ENCODE measurements around the gene PDZD4.

The PDZD4 gene

DNA sequence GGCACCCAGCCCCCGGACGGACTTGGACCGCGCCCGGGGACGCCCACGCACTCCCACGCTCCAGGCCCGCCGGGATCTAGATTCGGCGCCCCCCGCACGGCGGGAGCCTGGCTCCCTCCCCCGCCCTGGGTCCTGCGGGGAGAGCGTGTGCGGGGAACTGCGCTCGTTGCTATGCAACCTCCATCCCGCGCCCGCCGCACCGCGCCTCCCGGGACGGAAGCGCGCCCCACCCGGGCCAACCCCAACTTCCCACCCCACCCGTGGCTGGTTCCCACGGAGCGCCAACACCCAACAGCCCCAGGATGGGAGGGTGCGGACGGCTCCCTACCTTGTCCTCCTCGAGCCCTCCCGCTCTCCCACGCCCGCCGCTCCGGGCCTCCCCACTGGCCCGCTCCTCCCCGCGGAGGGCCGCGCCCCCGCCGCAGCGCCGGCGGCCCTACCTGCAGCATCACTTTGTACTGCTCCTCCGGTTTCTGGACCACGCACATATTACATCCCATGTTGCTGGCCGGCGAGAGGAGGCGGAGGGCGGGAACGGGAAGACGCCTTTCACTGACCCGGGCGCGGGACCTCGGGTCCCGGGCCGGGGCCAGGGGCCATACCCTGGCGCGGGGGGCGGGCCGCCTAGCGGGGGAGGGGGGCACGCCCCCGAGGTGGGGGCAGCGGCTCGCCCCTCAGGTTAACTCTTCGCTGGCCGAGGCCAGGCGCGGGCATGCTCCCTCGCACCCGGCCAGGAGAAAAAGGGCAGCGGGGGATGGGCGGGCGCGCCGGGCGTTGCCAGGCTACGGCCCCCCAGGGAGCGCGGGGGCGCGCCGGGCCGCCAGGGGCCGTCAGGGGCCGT lies at the start of gene PDZD4:
PDZD4 (minus strand) TSS at position 746 of the 841 bp plus-strand sequence; CDS start at position 500, 246 bp downstream.
- DNase-seq (ENCODE audit: low spot score) (peak; percentile 38), FAIRE-seq (no peak)

GRCh38 chrX:153879741-153880439 lies 49.5 kb upstream of the PDZD4 start:
- no peak for FAIRE-seq
- no peak for DNase-seq (ENCODE audit: low spot score)

DNA sequence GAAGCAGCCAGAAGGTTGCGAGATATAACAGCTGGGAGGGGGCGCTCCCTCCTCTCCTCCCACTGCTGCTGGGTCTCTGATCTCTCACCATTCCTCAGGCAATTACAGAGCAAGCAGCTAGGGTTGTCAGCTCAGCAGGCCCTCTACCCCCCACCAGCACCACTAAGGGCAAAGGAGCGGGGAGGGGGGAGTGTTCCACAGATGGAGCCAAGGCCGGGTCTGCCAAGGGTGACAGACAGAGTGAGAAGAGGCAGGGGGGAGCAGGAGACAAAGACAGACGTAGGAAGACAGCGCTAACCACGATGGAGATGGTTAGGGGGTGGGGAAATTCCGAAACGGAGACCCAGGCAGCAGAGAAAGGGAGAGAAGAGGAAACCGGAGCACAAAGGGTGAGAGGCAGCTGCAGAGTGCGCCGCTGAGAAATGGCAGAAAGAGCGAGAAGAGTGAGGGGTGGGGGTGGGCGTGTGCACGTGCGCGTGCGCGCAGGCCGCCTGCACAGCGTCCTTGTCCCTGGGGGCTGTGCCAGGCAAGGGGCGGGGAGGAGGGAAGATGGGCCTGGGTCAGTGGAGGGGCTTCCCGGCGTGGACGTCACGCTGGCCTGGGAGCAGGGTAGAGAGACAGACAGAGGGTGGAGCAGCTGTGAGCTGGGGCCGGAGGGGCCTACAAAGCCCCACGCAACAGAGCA lies 48.8 kb upstream of the PDZD4 start:
- FAIRE-seq = no peak
- no peak for DNase-seq (ENCODE audit: low spot score)

DNA sequence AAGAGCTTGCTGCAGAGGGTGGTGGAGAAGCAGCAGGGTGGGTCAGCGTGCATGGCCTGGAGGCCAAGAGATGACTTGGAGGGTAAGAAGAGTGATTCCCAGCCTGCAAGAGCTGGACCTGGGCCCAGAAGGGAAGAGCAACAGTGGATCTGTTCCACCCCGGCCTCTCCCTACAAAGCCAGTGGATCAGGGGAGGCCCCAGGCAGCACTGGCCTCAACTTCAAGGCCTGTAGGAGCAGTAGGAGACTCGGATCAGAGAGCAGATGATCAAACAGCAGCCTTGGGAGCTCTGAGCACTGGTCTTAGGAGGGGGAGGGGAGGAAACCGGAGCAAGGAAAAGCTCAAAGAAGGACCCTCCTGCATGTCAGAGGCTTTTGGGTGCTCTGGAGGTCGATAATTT lies 48.0 kb upstream of the PDZD4 start:
- no peak for DNase-seq (ENCODE audit: low spot score)
- FAIRE-seq = no peak

DNA sequence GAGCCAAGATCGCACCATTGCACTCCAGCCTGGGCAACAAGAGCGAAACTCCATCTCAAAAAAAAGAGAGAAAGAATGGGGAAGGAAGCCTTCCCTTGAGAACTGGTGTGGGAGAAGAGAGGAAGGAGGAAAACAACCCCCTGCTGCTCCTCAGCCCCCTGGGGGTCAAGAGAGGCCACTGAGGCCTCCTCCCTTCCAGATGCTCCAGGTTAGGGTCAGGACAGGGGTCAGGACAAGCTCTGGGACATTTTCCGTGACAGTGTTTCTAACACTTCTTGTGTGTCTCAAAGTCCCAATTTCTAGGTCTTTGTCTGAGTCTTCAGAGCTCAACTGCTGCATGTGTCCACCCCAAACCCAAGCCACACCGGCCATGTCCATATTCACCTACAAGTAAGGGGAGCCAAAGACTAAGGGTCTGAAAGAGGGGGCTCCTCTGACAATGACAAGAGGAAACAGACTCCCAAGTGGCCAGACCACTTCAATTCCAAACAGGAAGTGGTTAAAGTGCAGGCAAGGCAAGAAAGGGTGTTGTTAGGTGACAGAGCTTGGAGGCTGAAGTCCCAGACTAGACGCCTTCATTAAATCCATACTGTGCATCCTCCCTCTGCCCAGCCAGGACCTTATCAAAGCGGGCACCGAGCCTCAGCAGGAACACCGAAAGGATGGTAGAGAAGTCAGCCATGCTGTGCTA lies 47.4 kb upstream of the PDZD4 start:
- DNase-seq (ENCODE audit: low spot score) (no peak), FAIRE-seq (no peak)

DNA sequence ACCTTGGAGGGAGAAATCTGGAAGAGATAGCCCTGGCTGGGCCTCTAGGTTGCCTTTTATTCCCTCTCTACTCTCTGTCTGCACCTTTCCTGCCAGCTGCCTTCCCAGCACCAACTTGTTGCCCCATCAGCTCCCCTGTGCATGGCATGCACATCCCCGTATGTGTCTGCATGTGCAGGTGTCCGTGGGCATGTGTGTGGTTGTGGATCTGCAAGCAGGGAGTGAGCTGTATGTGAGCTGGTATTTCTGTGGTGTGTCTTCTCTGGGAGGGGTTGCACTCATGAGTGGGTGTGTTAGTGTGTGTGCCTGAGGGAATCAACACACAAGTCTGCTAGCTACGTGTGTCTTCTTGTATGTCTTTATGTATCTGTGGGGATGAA lies 45.8 kb upstream of the PDZD4 start:
- no peak for DNase-seq (ENCODE audit: low spot score)

GRCh38 chrX:153875391-153876111 lies 45.2 kb upstream of the PDZD4 start:
- DNase-seq (ENCODE audit: low spot score) (peak; percentile 72), FAIRE-seq (no peak)

More for the DNA sequence above, 45.8 kb upstream of the PDZD4 start:
- no peak for FAIRE-seq

DNA sequence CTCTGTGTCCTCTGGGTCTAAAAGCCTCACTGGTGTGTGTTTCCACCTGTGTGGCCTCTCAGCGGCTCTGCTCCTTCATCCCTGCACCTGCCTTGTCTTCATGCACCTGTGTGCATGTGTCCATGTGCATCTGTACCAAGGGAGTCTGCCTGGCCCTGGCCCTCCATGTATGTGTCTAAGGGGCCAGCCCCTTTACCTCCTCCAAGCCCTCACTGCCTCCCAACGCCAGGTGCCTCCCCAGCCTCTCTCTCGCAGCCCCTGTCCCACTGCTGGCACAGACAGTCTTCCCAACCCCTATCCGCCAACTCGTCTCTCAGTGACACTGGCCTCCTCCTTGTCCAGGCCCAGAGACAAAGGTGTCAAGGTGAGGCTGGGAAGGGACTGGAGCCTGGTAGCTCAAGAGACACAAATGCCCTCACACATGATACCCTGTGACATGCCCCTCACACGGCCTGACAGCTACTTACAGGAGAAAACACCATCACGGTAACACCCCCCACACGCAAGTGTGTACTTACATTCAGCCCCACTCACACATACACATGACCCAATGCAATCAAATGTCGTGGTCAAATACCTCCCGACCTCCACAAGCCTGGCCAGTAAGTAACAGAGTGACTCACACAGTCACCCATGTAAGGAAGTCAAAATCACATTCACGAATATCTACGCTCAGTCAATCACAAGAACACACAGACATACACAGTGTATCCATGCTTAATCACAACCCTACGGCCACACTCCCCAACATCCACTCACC lies 44.2 kb upstream of the PDZD4 start:
- no peak for FAIRE-seq

GRCh38 chrX:153874085-153874365 lies 43.7 kb upstream of the PDZD4 start:
- DNase-seq (ENCODE audit: low spot score) = no peak
- FAIRE-seq = no peak

More for the DNA sequence above, 44.2 kb upstream of the PDZD4 start:
- no peak for DNase-seq (ENCODE audit: low spot score)

DNA sequence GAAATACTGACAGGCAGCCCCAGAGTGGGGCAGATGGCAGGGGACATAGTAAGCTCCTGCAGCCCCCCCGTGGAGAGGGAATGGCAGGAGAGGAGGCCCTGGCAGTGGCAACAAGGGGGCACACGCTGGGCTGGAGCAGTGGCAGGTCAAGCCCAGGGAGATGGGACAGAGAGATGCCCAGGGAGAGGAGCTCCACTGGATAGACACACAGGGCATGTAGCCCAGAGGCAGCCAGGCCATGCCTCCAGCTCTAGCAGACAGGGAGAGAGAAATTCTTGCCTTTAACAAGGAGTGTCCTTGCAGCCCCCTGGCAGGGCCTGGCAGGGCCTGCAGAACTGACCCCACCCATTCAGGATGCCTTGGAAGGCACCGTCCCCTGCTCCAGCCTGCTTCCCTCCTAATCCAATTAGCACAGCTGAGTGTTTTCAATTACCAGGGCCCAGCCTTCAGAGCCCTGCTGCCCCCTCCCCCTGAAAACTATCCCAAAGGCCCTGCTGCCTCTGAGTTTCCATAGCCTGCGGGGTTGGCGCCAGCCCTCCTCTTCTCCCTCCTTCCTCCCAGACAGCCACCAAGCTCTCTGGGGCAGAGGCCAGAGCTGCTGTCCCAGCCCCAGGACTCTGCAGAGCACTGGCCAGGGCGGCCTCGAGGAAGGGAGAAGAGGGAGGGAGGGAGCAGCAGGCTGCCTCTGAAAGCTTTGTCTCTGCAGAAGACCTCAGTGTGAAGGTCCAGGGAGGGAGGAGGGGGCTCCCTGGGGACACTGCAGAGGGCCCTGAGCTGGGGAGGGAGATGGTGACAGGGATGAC lies 43.1 kb upstream of the PDZD4 start:
- DNase-seq (ENCODE audit: low spot score) = no peak
- FAIRE-seq = no peak

DNA sequence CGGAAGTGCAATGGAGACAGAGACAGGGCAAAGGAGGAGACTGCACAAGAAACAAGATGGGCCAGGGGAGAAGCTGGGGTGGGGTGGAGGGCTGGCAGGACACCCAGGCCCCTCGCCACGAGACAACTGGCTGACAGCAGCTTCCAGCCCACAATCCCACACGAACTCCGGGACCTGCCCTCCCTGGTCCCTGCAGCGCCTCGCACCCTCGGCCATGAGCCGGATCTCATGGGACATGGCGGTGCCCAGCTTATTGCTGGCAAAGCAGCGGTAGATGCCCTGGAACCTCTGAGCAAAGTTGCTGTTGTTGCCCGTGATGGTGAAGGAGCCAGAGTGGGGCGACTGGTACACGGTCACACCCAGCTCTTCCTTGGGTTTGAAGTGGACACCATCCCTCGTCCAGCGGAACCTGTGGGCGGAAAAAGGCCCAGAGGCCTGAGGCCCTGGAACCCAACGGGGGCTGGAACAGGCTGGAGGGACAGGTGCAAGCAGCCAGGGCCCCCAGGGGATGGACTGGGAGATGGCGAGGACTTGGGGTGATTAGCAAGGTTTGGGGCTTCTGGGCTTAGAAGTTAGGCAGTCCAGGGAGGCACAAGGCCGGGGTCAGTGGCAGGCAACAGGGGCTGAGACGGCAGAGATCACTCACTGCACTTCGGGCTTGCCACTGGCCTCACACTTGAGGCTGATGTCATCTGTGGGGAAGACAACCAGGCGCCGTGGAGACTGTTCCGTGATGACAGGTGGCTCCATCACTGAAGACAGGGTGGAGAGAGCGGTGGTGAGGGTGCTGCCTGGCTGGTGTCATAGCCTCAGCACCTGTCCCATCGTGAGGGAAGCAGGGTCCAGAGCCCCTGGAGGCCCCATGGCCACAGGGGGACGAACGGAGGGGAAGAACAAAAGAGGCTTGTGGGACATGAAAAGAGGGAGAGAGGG lies 41.9 kb upstream of the PDZD4 start:
- DNase-seq (ENCODE audit: low spot score) = no peak
- no peak for FAIRE-seq

DNA sequence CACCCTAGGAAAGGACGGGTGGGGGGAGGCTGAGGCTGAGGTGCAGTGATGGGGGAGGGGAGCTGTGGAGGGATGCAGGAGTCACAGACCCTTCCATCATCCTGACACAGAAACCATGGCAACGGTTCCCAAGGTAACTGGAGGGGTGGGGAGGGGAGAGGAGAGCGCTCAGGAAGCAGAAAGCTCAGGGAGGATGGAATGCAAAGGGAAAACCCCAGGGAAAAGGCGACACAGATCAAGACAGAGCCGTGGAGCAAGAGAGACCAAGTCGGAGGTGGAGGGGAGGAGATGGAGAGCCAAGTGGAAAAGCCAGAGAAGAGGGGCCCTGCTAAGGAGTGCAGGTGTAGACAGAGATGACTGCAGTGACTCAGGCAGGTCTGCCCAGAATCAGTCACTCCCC lies 41.1 kb upstream of the PDZD4 start:
- no peak for DNase-seq (ENCODE audit: low spot score)
- no peak for FAIRE-seq

GRCh38 chrX:153870791-153871360 lies 40.5 kb upstream of the PDZD4 start:
- no peak for FAIRE-seq

GRCh38 chrX:153870288-153870690 lies 39.9 kb upstream of the PDZD4 start:
- no peak for FAIRE-seq
- no peak for DNase-seq (ENCODE audit: low spot score)

More at GRCh38 chrX:153870791-153871360, 40.5 kb upstream of the PDZD4 start:
- DNase-seq (ENCODE audit: low spot score) = no peak

DNA sequence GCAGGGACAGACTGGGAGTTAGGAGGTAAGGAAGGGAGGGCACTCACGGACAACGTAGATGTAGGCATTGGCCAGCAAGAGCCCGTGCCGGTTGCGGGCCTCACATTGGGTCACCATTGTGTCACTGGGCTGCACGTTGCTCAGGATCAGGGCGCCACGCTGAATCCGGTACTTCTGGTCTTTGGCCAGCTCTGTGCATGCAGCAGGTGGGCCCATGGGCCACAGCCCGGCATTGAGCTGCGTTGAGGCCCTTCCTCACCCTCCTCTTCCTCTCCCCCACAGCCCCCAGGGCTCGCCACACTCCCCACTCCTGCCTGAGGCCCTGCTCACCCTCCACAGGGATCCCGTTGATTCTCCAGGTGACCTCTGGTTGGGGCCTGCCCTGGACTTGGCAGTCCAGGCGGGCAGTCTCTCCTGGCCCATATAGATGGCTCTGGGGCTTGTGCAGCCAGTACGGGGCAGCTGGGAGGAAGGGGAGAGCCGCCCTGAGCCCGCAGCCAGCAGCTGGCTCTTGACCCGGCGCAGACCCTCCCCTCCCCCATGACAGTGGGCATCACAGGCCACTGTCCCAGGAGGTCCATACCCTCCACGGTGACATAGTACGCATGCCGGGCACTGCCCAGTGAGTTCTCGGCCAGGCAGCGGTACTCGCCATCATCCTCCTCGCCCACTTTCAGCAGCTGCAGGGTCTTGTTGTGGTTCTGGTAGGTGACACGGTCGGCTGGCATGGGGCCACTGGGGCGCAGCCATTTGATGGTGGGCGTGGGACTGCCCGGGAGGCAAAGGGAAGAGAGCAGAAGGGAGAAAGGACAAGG lies 39.3 kb upstream of the PDZD4 start:
- no peak for FAIRE-seq

DNA sequence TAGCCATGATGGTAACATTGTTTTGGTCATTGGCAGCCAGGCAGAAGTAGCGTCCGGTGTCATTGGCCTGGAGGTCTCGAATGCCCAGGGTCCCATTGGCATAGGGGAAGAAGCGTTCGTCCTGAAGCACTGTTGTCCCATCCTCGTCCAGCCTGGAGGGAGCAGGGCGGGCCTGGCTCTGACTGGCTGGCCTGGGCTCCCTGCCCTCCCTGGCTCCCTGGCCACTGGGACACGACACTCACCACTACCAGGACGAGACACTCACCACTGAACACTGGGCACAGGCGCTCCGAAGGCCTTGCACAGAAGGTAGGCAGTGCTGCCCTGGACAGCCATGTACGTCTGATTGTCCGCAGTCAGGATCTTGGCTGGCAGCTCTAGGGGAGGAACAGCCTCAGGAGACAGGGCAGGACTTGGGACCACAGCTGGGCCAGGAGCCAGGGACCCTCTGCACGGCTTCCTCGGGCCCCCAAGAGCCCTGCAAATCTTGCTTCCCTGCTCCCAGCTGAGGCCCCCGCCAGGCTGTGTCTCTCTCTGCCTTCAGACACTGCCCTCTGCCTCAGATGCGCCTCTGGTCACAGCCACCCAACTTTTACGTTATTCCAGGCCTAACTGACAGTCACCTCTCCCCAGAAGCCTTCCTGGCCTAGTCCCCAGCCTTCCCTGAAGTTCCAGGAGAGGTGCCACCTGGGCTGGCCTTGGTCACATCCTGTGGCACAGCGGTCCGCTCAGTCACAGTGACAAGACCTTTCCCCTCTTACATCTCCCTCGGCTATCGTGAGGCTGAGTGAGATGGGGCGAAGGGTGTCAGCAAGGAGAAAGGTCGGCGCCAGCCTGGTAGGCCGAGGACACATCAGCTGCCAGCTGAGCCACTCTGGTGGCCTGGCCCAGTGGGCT lies 38.5 kb upstream of the PDZD4 start:
- DNase-seq (ENCODE audit: low spot score) (no peak), FAIRE-seq (no peak)

More for the DNA sequence above, 39.3 kb upstream of the PDZD4 start:
- no peak for DNase-seq (ENCODE audit: low spot score)
